Neural cell (in vitro differentiated cells): ENCODE results near the gene RPL21.

Experiments
- CTCF ChIP-seq: fragments of 450-650 bp; IDR thresholded peaks from 2 replicates; pipeline ENCODE4 v1.5.1; 2014; ENCODE audit warnings: antibody characterized with exemption, mild to moderate bottlenecking, moderate library complexity; ENCODE audit not compliant: poor library complexity, severe bottlenecking
- POLR2AphosphoS5 ChIP-seq: IDR thresholded peaks from 2 replicates; pipeline ENCODE4 v1.6.1; 2012
- RAD21 ChIP-seq: fragments of 450-650 bp; conservative IDR thresholded peaks from 2 replicates; pipeline ENCODE4 v1.6.1; 2014; ENCODE audit warnings: antibody characterized with exemption, mild to moderate bottlenecking, moderate library complexity
- SMC3 ChIP-seq: fragments of 450-650 bp; conservative IDR thresholded peaks from 2 replicates; pipeline ENCODE4 v1.6.1; 2014; ENCODE audit warnings: antibody characterized with exemption, mild to moderate bottlenecking, moderate library complexity; ENCODE audit not compliant: poor library complexity
- TAF1 ChIP-seq: IDR thresholded peaks from 2 replicates; pipeline ENCODE4 v1.6.1; 2012; ENCODE audit warnings: low read depth
- TF ChIP-seq, protein P1 (sequence below): IDR thresholded peaks from 2 replicates; pipeline ENCODE4 v1.6.1; 2012; ENCODE audit warnings: borderline replicate concordance

- TF ChIP-seq CTCF: no peak
- no peak for TF ChIP-seq POLR2AphosphoS5
- TF ChIP-seq, protein P1, sequence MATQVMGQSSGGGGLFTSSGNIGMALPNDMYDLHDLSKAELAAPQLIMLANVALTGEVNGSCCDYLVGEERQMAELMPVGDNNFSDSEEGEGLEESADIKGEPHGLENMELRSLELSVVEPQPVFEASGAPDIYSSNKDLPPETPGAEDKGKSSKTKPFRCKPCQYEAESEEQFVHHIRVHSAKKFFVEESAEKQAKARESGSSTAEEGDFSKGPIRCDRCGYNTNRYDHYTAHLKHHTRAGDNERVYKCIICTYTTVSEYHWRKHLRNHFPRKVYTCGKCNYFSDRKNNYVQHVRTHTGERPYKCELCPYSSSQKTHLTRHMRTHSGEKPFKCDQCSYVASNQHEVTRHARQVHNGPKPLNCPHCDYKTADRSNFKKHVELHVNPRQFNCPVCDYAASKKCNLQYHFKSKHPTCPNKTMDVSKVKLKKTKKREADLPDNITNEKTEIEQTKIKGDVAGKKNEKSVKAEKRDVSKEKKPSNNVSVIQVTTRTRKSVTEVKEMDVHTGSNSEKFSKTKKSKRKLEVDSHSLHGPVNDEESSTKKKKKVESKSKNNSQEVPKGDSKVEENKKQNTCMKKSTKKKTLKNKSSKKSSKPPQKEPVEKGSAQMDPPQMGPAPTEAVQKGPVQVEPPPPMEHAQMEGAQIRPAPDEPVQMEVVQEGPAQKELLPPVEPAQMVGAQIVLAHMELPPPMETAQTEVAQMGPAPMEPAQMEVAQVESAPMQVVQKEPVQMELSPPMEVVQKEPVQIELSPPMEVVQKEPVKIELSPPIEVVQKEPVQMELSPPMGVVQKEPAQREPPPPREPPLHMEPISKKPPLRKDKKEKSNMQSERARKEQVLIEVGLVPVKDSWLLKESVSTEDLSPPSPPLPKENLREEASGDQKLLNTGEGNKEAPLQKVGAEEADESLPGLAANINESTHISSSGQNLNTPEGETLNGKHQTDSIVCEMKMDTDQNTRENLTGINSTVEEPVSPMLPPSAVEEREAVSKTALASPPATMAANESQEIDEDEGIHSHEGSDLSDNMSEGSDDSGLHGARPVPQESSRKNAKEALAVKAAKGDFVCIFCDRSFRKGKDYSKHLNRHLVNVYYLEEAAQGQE: no peak
- no peak for TF ChIP-seq RAD21
- no peak for TF ChIP-seq SMC3
- TF ChIP-seq TAF1: no peak
These were observed 8.5 kb downstream of the RPL21 start for GRCh38 chr13:27259831-27260230.
